GM12875 (cell line): Measurements from ENCODE around the gene BORCS6.
A peak's percentile ranks its signal among the peaks of the same experiment; 100 is the strongest.

Source experiments
- H3K4me3 ChIP-seq: one replicate; pipeline ENCODE4 v1.5.1; 2011; ENCODE audit warnings: low read depth, low read length, control low read depth
- CTCF ChIP-seq: IDR thresholded peaks from 2 replicates; pipeline ENCODE4 v1.5.1; 2011; ENCODE audit warnings: low read depth, mild to moderate bottlenecking, control low read depth, inconsistent platforms, low read length, moderate library complexity, borderline replicate concordance; ENCODE audit not compliant: insufficient read depth

BORCS6 gene

GRCh38 chr17:8188263-8188839, 1.6 kb downstream of the BORCS6 start:
- TF ChIP-seq CTCF: no peak
- H3K4me3 ChIP-seq: peak overlapping the region; percentile 97

- H3K4me3 ChIP-seq: peak overlapping the region; percentile 97
- TF ChIP-seq CTCF: no peak
These were observed 2.3 kb downstream of the BORCS6 start for GRCh38 chr17:8187517-8188262.

DNA sequence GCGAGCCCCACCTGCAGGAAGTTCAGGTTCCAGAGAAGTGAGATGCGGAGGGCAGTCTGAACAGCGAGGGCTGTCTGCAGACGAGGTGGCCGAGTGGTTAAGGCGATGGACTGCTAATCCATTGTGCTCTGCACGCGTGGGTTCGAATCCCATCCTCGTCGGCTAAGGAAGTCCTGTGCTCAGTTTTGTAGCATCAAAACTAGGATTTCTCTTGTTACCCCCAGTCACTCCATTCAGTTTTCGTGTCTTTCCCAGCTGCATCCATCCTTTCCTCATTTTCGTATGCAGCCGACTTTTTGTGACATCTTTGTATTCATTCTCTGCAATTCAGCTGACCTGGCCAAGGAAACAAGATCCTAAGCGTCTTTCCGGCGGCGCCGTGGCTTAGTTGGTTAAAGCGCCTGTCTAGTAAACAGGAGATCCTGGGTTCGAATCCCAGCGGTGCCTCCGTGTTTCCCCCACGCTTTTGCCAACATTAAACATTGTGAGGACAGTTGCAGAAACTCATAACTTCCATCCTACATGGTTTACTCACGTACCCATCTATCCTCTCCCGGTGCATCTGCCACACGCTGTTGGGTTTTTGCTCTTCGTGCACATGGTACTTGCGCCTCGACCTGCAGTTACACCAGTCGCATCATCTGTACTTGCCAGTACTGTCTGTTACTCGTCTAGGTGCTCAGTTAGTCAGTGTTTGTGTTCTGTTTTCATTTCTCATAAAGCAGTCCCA, 3.0 kb downstream of the BORCS6 start:
- TF ChIP-seq CTCF: 0 out of 2 replicates have a peak, but pooled peaks have one; percentile 25
- H3K4me3 ChIP-seq: peak overlapping the region; percentile 92

GRCh38 chr17:8186446-8186786, 3.6 kb downstream of the BORCS6 start:
- peak overlapping the region; percentile 92 for H3K4me3 ChIP-seq
- TF ChIP-seq CTCF: no peak

DNA sequence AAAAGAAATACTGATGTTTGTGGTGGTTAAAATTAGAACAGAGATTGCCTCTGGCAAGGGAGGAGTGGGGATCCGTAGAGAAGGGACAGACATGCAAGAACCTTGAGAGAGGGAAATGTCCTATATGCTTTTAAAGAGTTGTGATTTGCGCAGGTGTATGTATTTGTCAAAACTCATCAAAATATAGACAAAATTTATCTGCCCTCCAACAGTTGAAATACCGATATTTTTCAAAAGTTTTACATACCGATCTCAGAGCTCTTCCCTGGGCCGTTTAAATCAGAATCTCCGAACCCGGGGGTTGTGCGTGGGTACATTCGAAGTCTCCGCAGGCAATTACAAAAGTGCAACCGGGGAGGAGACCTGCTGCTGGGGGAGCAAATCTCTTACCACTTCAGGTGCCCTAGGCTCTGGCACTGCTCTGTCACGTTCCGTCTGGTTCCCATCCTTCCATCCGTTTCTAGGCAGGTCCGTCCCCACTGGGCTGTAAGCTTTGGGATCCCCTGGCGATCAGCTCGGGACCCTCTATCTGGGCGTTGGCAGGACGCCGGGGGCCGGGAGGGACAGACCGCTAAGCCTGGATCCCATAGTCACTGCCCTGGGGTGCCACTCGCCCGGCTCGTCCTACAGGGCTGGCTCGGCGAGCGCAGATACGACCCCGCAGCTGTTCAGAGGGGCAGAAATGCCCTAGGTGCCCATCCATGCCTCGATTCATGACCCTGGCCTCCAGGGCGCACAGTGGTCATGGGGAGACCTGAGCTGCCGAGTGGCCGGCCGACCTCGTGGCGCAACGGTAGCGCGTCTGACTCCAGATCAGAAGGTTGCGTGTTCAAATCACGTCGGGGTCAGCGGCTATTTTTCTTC, 4.2 kb downstream of the BORCS6 start:
- TF ChIP-seq CTCF: no peak
- peak overlapping the region; percentile 92 for H3K4me3 ChIP-seq

GRCh38 chr17:8176998-8177731, 12.8 kb downstream of the BORCS6 start:
- no peak for TF ChIP-seq CTCF

More at GRCh38 chr17:8176998-8177731, 12.8 kb downstream of the BORCS6 start:
- H3K4me3 ChIP-seq: peak overlapping the region; percentile 69
